HG03378 (cell line): ENCODE results near the gene GOLM1.

Source experiments
- ATAC-seq: cut with Tn5 transposase; IDR thresholded peaks from one replicate; pipeline ENCODE4 v1.9.1; 2021; ENCODE audit warnings: mild to moderate bottlenecking, moderate library complexity; ENCODE audit not compliant: unreplicated experiment

The GOLM1 gene

DNA sequence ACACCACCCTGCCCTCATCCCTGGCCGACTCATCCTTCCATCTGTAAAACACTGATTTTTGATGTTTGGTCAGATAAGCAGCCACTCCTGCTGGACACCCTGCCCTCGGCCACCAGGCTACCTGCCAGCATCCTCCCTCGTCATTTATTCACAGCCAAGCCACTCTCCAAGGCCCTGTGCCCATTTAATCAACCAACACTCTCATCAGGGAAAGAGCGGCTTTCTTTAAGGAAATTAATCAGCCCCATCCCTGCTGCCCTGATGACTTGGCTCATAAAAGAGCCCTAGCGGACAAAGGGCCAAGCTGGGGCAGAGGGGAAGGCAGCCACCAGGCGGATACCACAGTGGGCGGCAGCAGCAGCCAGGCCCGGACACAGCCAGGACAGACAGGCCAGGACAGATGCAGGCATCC, 52.4 kb downstream of the GOLM1 start:
- ATAC-seq: no peak

DNA sequence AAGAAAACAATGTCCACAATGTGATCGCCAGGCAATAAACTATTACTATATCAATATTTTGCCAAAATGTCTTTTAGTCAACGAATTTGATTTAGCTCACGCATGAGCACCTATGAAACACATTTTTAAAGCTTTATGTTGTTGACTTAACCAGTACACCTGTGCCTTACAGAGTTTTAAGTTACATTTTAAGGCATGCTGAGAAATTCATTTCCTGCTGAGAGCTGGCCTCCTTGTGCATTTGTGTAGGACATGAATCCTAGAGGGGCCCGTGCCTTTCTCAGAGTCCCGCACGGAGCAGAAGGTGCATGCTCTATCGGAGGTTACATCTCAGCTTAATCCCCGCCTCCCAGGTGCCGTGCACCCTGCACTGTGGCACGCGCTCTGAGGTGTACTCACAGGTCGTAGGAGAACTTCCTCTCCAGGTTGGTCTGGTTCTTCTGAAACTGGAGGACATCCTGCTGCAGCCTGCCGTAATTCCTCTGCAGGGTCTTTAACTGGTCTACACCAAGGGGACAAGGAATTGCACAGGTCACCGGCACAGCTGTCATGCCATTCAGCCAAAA, 53.2 kb downstream of the GOLM1 start:
- ATAC-seq: no peak

DNA sequence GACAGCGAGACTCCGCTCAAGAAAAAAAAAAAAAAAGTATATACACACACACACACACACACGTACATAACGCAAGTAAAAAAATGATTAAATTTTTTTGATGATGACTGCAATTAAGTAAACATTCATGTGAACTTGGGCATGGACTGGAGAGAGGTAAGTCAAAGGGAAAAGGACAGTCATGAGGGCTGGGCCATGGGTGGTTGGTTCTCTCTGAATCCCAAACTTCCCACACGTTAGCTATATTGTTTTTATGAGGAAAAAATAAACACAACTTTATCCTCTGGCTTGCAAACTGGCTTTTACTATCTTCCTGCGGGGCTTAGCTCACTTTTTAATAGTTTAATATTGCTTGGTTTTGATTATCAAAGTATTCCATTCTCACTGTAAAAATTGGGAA, 53.7 kb downstream of the GOLM1 start:
- ATAC-seq: no peak

DNA sequence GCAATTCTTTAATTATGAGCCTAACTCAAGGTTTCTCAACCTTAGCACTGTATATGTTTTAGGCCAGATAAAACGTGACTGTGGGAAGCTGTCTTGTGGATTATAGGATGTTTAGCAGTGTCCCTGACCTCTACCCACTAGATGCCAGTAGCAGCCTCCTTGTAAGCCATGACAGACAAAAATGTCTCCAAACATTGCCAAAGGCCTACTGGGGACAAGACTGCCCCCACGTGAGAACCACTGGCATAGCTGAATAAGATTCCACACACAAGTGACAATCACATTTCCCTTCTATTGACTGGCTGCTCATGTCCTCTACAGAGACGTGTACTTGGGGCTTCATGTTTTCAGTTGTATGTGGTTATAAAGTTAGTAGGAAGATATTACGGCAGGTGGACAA, 55.4 kb downstream of the GOLM1 start:
- no peak for ATAC-seq

DNA sequence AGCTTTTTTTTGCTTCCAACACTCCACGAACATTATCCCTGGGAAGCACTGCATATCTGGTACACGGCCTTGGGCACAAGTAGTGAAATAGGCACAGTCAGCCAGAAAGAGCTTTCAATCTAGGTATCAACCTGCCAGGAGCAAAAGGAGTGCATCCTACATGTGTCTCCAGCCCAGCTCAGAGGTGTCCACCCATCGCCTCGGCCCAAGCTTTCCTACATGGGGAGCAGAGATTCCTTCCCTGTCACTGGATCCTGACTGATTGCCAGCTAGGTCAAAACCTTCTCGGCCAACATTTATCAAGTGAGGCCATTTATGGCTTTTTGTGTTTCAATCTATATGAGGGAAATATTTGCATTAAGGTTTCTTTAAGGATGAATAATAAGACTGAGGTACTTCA, 55.8 kb downstream of the GOLM1 start:
- ATAC-seq: no peak

DNA sequence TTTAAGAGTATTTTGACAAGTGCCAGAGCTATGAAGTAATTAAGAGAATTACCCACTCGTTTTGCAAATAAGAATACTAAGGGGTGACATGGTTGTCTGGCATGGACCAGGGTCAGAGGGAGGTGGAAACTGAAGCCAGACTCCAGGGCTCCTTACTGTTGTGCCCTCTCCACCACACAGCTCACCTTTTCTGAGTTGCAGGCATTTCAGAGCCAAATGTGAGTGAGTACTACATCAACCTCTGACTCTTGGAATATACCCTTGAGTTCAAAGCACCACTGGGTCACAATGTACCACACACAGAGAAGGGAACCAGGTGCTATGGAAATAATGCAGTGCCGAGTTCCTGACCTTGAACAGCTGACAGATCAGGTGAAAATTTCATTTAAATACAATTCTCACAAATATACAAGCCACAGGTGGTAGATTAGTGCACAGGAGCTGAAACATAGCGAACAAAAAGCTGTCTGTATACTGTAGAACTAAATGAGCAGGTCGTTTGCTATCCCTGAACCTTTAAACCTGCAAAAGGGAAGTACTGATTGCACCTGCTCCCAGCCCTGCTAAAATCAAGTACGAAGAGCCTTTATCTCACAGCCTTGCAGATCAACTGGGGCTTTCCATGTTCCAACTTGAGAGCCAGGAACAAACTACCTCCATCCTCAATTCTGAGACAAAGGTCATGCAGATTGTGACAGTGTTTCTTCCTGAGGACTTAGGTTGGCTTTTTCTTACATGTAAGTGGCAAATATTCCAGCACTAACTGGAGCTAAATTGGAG, 57.0 kb downstream of the GOLM1 start:
- no peak for ATAC-seq

DNA sequence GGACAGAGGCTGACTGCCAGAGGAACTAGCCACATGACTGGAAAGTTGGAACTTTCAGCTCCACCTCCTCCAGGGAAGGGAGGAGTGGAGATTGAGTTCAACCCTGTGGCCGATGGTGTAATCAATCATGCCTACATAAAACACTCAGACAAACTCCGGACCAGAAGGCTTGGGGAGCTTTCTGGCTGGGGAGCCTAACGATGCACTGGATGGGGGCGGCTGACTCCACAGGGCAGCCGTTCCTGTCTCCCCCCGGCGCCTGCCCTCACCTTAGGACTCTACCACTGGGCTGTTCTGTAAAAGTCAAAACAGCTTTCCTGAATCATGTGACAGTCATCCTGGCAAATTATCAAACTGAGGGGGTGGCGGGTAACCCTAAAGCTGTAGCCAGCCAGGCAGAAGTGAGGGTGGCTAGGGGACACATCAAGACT, 58.0 kb downstream of the GOLM1 start:
- no peak for ATAC-seq

DNA sequence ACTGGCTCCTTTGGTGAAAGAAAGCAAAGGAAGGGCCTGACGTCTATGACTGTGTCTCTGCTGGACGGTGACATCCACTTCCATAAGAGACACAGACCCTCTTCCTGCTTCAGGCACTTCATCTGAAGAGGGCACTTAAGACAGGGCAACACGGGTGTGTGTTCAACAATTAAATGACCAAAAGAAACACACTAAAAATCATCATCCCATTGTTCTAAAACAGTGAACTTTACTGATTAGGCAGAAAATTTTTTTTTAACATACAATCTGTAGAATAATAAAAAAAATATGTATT, 58.5 kb downstream of the GOLM1 start:
- ATAC-seq: no peak

DNA sequence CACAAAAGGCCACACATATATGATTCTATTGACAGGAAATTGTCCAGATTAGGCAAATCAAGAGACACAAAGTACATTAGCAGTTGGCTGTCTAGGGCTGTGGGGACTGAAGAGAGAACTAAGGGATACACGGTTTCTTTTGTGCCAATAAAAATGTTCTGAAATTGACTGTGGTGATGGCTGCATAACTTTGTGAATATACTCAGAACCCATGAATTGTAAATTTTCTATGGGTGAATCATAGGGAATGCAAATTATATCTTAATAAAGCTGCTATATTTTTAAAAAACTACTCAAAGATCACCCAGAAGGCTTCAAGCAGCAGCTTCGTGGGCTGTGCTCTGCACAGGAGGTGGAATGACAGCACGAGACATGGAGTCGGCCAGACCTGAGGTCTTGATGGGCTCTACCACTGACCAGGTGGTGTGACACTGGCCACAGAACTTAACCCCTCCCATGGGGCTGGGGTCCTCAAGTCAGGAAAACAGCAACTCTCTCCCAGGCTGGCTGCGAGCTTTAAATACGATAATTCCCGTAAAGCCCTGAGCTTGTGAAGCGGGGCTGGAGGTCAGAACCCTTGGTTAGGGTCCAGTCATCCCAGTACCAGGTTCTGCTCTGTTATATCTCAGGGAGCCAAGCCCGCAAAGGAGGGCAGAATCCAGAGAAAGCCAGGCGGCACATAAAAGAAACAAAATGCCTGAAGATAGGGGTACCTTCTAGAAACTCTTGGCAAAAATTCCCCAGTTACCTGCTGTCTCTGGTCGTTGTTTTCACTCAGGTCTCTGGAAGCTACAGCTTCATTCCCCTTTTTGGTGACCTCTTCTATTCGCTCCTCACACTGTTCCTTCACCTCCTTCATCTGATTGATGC, 59.1 kb downstream of the GOLM1 start:
- no peak for ATAC-seq

DNA sequence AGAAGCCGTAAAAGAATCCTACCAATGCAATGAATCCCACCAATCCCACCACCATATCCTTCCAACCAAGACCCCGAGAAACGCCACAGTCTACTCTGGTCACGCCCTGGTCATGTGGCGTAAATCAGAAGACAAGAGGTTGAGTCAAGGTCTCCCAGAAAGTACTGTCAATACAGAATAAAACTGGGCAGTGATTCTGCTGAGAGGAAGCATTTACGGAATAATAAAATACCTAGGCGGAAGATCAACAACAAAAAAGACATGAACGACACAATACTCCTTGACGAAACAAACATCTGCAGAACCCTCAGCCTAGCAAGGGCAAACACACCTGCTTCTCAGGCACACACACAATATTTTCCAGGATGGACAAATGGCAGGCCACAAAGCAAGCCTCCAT, 62.8 kb downstream of the GOLM1 start:
- no peak for ATAC-seq

DNA sequence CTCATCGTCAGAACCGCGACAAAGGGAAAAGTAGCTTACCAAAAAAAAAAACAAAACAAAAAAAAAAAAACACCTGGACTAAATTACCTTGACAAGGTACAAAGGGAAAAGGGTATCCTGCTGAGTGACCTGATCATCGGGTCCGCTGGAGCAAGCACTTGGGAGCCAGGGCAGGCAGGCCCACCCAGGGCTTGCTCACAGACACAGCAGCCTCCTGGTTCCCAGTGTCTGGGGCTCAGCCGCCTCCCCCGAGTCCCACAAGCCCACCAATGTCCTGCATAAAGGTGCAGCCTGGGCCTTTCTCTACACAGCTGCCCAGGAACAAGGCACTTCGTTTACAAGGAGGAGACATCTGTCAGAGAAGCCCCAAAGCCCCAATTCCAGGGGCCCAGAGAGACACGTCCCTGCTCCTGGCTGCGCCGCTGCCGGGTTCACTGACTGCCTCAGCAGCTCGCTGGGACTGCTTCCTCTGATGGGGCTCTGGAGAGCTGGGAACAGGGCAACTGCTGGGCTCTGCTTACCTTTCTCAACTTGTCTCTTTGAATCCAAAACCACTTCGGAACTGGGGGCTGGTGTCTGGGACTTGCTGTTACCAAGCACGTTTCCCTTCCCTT, 63.4 kb downstream of the GOLM1 start:
- no peak for ATAC-seq

DNA sequence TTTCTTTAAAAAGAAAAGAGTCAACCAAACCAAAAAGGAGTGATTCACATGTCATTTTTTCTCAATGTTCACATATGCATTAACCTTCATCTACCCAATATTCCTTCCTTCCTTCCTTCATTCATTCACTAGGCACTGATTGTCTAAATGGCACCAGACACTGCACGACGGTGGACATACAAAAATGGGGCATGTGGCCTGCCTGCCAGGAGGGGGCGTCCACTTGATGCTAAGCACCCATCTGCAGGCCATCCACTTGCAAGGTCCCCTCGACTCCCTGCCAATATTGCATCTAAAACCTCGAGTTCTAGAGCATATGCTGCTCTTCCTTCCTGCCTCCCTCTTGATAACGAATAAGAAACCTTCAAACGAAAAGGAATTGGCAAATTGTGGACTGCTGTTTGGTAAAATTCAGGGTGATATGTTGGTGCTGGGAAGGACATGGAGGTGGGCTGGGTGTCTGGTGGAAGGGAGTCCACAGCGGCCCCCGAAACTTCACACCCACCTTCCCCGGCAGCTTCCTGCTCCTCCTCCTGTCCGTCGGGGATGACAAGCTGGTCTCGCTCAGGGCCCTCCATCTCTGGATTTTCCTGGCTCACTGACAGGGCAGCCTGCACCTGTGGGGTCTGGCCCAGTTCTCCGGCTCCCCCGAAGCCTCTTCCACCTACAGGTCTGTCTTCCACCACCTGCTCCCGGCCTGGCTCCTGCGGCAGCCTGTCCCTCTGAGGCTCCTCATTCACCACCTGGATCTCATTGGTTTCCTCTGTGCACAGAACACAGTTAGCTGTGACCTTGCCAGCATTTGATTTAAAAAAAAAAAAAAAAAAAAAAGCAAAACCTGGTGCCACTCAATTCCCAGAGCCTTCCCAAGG, 64.3 kb downstream of the GOLM1 start:
- no peak for ATAC-seq

DNA sequence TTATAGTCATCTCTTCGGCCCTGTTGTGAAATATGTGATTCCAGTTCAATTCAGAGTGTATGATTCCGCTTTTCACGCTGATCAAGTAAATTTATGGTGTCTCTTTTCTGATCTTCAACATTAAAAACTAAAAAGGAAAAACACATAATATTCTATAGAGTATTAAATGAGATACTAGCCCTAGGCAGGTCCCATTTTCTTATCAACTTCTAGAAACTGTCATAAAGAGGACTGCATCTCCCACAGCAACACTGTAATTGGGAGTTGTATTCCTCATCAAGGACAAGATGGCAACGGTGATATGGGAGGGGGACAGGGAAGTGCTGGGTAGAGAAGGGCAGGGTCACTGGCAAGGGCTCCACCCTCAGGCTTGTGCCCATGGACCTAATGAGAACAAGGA, 71.6 kb downstream of the GOLM1 start:
- ATAC-seq: no peak

DNA sequence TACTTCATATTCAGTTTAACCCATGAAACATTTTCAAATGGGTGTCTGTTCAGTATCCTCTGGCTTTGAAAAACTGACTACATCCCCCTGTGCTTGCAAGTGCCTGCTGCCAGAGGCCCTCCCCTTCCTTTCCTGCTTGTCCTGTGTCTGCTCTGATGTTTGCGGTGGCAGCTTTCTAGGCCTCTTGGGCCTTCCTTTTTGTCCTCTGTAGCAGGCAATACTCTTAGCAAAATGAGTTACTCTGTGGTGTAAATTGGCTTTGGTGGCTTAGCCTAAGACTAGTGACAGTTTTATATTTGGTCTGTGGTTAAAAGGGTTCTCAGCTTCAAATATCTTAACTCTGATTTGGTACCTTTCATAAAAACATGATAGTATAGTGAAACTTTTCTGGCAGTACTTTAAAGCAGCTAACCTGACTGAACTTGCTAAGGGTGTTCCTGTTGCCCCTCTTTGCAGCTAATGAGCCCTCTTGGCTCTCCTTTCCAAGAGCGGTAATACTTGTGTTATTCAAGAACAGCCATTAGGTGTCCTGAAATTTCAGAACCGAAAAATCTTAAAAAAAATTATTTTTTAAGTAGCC, 76.6 kb downstream of the GOLM1 start:
- no peak for ATAC-seq

DNA sequence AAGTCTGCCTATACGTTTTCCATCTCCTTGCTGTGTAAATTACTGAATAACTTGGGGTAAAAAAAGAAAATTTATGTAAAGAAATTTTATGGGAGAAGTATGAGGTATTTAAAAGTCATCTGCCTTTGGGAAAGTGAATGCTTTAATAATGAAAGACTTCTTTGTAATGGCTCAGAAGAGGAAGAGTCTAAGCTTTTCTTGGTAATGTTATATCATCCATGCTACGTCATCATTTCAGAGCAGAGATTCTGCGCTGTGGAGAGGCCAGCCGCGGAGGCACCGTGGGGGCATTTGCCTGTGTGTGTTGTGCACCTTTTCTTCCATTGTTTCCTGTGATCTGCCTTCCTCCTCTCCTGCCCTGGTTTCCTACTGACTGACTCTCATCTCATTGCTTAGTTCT, 78.2 kb downstream of the GOLM1 start:
- ATAC-seq: no peak

DNA sequence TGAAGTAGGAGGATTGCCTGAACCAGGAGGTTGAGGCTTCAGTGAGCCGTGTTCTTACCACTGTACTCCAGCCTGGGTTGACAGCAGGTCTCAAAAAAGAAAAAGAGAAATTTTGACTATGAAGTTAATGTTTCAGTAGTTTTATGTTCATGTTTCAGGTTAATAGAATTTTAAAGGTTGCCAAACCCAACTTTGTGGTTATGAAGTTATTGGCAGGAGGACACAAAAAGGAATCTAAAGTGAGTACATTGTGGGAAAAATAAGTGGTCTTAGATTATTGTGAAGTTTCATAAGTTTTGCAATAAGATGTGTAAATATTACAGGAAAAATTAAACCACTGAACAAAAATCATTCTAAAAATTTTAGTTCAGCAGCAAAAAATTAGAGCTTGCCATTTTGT, 78.6 kb downstream of the GOLM1 start:
- ATAC-seq: no peak

DNA sequence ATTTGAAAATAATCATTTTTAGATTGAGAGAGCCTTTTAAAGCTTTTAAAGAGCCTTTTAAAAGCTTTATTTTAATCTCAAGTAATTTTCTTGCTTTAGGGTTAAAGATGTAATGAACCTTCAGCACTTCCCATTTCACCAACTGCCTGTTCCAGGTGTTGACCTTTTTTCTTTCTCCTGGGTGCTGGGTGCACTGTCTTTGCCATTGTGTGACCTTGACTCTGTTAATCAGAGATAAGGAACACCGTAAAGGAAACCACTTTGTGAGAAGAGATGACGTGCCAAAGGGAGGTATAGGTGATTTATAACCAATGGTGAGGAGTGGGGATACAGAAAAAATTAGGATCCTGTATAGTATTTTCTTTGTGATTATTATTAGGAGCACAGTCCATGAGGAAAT, 90.2 kb downstream of the GOLM1 start:
- no peak for ATAC-seq

DNA sequence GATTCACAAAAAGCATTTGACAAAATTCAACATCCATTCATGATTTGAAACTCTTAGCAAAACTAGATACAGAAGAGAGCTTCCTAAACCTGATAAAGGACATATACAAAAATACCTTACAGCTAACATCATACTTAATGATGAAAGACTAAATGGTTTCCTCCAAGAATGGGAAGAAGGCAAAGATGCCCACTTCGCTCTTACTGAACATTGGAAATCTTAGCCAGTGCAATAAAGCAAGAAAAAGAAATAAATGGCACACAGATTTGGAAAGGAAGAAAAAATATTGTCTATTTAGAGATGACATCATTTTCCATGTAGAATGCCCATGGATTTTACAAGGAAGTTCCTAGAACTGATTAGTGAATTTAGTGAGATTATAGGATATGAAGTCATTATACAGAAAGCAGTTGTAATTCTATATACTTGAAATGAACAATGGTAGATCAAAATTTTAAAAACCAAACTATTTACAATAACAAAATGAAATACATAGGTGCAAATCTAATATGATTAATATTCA, 94.0 kb downstream of the GOLM1 start:
- no peak for ATAC-seq

DNA sequence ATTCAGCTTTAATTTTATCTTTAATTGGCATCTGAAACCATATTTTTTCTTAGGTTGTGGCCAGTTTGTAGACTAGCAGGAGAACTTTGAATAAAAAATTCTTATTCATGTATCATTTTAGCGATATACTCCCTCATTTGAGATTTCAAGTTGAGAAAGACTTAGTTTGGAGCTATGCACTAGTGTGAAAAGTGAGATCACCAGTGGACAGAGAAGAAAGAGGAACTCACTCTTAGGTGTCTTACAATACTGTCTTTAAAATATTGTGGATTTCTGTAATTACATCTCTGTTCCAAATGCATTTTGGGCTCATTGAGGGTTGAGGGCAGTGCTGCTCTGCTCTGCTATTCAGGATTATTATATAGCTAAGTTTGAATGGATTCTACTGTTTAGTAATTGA, 103.8 kb downstream of the GOLM1 start:
- ATAC-seq: no peak

DNA sequence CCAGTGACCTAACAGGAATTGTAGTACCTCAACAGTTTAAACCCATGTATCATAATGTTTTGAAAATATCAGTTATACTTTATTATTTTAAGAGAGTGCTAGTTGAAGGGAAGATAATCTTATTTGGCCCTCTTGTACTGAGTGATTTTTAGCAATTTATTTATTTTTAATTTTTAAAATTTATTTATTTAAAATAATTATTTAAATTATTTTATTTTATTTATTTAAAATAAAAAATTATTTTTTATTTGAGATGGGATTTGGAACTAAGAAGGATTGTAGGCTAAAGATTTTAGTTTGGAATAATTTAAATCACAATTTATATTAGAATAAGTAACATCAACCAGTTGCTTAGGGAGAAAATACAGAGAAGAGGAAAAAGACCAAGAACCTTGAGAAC, 104.3 kb downstream of the GOLM1 start:
- ATAC-seq: no peak
